GM19463 (cell line): Measurements from ENCODE around the gene METAP1D.
A peak's percentile ranks its signal among the peaks of the same experiment; 100 is the strongest.
"Not testable (repeated sequence)": the region's sequence is repeated elsewhere in the genome, so short reads cannot be mapped to it uniquely, and the experiment has no call there.

Source experiments
- ATAC-seq: cut with Tn5 transposase; IDR thresholded peaks from one replicate; pipeline ENCODE4 v1.9.1; 2021; ENCODE audit warnings: mild to moderate bottlenecking, moderate library complexity; ENCODE audit not compliant: unreplicated experiment

Gene METAP1D

DNA sequence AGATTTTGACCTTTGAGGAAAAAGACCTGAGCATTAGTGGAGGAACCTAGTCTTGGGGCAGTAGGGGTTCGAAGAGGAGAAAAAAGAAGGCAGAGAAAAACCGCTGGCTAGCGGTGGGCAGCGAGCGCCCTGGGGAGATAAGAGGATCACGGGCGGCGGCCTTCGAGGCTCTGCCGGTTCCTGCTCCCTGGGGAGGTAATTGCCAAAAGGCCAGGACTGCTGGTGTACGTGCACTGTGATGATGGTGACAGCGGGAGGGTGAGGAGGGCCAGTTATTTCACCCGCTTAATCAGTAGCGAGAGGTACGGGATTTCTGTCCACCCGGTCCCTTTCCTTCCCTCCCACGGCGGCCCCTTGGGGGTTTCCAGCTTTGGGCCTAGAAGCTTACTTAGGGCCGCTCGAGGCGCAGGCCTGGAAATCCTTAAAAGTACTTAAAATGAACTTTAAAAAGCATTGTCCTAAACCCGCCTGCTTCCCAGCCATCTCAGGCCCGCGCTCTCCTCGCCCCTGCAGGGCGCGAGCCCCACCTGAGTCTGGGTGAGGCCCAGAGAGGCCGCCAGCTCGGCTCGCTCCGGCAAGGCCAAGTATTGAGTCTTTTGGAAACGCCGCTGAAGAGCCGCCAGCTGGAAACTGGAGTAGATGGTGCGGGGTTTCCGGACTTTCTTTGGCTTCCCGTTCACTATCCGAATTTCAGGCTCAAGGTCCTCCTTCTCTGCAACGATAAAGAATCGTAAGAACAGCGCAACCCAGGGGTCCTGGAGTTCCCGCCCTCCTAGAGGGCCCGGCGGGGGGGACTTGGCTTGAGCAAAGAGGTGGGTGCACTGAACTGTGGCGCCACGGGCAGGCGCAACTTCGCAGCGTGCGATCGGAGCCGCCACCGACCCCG, 101.4 kb downstream of the METAP1D start:
- no peak for ATAC-seq

DNA sequence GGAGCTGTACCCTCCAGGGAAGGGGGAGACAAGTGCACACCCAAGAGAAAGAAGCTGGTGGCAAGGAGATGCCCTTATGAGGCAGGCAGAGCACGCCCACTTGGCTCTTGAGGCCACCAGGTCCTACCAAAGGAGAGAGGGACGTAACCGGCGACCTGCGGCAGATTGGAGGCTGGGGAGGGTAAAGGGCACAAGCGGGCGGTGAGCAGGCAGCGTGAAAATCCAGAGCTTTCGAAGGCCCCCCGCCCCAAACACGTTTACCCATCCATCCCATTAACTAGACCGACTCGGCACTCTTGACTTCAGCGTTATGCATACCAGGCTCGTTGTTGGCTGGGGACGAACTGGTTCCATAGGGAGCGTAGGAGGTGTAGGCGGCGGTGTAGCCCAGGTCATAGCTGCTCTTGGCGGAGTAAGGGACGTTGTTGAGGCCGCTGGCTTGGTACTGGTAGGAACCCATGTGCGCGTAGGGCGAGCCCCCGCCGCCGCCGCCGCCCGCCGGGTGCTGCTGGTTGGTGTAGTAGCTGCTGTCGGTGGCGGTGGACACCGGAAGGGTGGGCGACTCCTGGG, 102.2 kb downstream of the METAP1D start:
- no peak for ATAC-seq

DNA sequence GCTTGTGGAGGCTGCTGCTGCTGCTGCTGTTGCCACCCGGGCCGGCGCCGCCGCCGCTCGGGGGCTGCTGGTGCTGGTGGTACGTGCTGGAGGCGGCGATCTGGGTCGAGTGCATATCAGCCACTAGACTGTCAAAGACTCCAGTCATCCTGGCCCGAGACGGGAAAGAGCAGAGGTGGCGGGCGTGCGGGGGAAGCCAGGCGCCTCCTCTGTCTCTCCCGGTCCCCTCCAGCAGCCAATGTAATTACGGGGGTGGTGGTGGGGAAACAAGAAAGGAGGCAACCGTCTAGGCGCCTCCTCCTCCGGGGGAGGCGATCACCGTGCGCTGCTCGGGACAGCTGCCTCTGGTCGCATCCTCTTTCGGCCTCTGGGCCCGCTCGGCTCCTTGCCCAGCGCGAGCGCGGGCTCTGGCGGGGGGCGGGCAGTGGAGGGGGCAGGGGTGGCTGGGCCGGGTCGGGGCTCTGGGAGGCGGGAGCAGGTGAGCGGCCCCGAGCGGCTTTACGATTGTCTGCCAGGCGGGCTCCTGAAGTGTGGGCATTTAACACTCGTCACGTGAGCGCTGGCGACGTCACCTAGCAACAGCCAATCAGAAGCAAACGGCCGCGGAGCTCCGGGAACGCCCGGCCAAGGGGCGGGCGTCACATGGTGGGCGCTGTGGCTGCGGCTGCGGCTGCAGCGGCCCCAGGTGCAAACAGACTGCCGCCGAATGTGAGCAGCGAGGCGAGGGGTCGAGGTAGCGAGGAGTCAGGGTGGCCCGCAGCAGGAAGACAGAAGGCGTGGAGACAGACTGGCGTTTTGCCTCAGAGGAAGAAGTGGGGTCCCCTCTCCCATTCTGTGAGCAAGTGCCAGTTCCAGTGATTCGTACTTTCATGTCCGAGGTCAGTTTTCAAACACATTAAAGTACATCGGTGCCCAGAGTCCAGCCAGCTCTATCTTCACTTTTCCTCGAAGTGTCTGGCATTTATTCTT, 102.9 kb downstream of the METAP1D start, which contains the start of gene DLX2:
DLX2 (minus strand) TSS at position 510 of the 969 bp plus-strand sequence; CDS start at position 148, 362 bp downstream.
- peak; percentile 72 for ATAC-seq

DNA sequence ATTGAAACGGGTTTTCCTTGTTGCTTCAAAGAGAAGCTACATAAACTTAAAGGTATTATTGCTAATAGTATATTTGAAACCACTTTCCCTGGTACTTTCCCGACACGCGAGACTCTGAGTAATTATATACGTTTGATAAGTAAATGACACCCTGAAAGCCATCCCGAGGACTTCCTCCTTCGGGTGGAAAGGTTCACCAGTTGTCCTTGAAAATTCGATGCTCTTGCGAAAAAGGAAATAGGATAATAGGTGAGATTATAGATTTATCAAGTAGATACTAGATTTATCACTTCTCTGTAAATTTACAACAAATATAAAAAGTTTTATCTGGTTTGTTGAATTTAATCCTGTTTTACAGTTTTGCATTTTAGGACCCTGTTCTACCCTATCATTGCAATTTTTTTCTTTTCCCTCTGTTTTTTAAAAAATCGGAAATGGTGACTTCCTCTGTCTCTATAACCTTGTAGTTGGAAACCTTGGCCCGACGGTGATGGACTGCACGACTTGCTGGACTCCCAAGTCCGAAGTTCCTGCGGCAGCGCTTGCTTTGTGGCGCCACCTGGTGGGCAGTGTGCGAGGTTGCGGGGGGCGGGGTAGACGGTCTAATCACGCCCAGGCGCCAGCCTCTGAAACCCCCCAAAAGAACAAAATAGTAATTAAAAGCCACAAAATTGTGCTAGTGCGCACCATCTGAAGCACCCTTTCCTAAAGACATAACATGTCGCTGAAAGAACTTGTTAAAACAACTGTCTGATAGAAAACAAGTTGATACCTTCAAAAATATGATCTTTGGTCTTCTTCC, 103.9 kb downstream of the METAP1D start:
- ATAC-seq: no peak

DNA sequence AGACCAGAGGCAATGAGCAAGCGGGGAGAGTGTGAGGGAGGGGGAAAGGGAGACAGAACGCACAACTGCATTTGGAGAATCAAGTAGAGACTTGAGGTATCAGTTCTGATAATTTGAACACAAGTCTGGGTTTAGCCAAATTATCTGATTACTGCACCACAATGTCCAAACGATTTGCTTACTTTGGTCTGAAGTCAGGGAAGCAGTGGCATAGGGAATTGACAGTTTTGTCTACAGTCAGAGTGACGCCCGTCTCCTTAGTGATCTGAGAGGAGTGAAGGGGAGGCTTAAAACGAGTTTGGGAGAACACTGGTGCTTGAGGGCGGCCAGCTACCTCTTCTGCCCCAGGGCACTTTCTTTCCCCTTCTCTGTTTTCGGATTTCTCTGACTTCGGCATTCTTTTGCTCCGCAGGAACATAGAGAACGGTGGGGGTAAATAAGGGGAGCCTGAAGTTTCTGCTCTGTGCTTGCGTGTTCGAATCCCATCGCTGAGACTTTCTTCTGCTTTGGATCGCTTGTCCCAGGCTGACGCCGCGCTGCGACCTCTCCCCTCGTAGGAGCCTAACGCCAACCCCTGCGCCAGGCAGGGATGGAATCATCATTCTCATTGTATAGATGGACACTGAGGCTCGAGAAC, 105.8 kb downstream of the METAP1D start:
- no peak for ATAC-seq

DNA sequence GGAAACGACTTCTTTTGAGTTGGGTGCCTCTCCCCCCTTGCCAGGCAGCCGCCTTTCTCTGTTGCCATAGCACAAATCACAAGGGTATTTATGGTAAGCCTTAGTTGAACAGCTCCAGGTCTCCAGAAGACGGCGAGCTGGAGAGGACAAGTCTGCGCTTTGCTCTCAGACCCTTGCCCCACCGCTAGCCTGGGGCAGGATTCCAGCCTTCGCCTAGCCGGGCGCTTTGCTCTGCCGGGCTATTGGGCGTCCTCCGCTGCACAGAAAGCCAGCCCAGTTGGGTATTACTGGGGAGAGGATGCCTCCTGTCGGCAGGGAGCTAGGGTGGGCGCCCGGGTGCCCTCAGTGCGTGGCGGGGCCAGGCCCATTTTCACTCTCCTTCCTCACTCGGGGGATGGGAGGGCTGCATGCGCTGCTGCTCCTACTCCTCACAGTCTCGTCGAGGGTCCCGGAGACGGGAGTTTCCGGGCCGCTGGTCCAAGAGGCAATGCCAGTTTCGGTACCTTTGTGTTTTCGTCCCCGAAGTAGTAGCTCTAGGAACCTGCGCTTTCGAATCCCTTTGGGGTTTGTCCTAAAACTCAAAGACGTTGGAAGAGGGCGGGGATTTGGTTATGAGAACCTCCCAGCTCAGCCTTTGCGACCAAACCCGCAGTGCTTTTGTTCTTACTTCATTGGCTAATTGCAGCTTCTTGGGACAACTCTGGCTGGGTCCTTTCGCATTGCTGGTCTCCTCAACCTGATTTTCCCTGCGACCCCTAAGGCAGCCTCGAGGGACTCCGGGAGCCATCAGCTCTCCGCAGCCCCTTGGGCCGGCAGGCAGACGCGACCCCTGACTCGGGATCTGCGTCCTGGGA, 106.6 kb downstream of the METAP1D start:
- ATAC-seq: no peak

DNA sequence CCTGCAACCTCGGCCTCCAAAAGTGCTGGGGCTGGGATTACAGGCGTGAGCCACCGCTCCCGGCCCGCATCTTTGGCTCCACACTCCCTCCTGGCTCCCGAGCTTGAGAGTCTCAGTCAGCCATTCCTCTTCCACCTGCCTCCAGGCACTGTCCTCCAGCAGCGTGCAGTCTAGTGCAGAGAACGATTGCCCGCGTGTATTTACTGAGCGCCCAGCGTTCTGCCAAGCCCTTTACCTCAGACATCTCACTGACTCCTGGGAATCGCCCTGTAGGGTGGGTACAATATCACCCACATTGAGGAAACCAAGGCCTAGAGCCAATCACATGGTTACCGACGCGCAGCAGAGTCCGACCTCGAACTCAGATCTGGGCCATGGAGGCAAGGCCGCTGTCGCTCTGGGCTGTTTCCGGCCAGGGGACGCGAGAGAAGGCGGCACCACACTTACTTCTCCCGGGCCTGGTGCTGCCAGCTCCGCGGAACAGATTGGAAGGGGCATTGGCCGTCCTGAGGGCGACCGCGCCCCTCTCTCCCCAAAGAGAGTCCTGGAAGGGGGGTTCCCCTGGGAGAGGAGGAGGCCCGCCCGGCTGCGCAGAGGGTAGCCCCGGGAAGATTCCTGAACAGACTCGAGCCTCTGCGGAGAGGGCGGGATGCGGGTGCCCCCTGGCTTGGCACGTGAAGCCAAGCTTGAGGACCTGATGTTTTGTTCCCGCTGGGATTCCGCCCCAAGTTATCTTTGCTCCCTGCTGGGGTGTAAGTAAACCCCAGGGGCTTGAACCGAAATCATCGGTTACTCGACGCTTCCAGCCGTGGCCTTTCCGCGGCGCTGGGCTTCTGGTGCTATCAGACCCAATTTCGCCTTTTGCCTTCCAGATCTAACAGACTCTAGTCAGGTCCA, 108.2 kb downstream of the METAP1D start:
- ATAC-seq: no peak

DNA sequence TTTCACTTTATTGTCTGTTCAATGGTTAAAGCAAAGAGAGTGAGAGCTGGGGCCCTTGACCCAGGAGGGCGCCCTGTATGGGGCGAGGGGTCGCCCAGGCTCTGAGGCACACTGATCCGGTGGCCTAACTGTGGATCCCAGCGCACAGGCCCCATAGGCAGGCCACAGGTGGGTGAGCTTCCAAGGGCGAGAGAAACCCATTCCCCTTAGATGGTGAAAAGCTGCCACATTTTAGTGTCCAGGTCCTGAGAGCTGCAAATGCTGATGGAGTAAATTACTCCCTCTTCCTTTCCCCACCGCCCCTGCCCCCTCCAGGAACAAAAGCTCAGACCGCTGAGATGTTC, 108.8 kb downstream of the METAP1D start:
- ATAC-seq: no peak

DNA sequence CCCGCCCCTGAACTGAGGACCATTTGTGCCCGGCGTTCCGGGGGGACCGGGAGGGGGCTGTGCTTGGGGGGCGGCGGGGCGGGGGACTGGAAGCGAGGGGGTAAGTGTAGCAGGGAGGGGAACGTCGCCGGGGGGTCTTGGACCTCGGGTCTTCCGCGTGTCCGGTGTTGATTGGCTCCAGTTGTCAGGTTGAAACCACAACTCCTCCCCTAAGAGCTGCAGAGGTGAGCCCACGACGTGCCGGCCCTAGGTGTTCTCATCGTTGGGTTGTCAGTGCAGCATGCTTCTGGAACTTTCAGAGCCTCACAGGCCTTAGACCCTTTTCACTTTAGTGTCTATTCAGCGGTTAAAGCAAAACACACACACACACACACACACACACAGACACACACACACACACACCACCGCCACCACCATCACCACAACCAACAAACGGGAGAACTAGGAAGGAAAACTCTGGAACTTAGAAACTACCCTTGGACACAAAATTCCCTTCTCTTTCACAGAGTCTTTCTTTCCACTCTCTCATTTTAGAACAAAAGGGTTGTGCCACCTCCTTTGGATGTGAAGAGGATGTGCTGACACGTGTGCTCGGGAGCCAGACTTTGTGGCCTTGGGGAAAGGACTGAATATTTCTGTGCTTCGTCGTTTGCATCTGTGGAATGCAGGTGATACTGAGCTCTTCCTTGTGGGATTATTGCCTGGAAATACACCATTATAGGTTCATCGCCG, 109.7 kb downstream of the METAP1D start:
- no peak for ATAC-seq

DNA sequence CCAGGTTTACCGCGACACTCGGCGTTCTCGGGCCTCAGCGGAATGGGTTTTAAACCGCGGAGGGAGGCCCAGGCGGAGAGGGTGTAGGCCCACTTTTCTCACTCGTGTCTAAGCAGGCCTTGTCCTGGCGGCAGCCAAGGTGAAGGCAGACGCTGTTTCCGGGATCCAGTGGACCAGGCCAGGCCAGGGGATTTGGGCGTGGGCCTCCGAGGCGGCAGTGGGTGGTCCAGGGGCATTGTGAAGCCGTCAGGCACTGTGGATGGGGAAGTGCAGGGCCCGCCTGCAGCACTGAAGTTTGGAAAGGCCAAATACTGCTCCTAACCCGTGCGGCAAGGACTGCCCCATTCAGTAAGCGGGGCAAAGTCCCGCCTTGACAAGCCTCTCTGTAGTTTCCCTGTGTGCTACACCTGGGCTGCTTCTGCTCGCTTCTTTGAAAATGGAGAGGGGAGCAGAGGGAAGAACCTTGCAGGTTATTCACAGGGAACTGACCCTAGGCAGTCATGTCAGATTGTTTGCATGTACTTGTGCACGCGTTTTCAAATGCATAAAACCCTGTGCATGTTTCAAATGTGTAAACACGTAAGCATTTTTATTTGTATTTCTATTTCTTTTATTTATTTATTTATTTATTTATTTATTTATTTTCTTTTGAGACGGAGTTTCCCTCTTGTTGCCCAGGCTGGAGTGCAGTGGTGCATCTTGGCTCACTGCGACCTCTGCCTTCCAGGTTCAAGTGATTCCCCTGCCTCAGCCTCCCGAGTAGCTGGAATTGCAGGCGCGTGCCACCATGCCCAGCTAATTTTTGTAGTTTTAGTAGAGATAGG, 110.4 kb downstream of the METAP1D start:
- ATAC-seq: no peak

DNA sequence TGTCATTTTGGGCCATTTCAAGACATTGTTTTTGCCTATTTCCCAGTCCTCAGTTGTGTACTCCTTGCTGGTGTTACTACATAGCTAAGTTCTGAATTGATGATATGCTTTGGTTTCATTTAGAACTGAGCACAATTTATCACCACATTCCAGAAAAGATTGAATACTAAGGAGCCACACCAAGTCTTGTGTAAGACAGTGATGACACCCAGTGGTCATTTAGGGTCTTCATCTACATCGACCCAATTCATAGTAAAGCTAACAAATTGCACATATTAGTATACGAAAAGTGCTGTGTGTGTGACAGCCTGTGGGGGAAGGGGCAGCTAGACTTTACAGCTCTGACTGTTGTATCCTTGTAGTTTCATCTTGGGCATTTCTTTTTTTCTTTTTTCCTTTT, 113.9 kb downstream of the METAP1D start:
- ATAC-seq: no peak

DNA sequence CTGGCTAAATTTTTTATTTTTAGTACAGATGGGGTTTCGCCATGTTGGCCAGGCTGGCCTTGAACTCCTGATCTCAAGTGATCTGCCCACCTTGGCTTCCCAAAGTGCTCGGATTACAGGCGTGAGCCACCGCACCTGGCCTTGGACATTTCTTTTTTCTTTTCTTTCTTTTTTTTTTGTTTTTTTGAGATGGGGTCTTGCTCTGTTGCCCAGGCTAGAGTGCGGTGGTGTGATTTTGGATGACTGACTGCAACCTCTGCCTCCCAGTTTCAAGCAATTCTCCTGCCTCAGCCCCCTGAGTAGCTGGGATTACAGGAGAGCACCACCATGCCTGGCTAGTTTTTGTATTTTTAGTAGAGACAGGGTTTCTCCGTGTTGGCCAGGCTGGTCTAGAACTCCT, 114.4 kb downstream of the METAP1D start:
- ATAC-seq: not testable (repeated sequence)

DNA sequence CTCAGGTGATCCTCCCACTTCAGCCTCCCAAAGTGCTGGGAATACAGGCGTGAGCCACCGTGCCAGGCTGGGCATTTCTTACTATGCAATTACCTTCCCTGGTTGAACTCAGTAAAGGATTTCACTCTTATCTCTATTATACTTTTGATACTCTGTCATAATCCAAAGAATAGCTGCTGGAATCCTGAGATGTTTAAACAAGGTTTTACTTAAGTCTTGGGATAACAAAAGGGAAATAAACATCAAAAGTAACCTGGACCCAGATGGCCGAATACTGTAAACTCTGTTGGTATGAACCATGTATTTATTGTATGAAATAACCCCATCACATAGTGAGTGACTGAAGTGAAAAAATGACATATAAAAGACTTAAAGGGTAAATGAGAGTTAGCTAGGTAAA, 114.8 kb downstream of the METAP1D start:
- ATAC-seq: no peak

DNA sequence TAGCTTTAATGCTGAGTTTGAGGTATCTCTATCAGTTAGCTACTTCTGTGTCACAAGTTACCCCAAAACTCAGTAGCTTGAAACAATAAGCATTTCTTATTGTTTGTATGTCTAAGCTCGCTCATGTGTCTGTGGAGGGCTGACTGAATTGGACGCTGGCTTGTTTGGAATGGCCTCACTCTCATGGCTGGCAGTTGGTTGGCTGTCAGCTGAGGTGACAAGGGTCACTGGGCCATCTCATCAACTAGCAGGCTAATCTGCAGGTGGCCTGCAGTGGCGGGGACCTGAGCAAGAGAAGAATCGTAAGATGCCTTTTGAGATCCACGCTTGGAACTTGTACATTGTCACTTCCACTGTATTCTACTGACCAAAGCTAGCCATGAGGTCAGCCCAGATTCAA, 116.4 kb downstream of the METAP1D start:
- ATAC-seq: no peak

DNA sequence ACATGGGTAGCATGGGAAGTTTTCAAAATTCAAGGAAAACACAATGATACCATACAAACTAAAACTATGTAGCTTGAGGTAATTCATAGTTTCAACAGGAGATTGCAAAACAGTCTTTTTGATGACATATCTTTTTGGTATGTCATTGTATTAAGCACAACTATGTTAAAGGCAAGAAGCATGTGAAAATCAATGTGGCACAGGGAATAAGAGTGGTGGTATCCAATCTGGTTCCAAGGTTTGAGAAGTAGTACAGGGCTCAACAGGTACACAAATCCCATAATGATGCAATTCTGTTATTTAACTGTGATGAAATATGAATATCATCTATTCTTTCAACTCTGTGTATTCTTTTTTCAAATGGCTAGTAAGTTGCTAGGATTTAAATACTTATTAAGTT, 119.3 kb downstream of the METAP1D start:
- ATAC-seq: no peak

DNA sequence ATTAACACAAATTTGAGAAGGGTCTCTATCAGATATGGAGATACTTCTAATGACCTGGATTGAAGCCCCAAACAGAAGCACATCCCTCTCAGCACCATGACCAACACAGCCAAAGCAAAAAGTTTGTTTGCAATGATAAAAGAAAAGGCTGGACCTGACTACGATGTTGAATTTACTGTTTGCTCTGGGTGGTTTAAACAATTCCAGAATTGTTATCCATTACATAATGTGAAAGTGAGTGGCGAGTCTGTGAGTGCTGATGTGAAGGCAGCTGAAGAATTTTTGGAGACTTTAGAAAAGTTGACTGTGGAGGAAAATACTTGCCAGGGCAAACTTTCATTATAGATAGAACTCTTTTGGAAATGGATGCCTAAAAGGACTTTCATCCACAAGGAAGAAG, 120.4 kb downstream of the METAP1D start:
- ATAC-seq: no peak

DNA sequence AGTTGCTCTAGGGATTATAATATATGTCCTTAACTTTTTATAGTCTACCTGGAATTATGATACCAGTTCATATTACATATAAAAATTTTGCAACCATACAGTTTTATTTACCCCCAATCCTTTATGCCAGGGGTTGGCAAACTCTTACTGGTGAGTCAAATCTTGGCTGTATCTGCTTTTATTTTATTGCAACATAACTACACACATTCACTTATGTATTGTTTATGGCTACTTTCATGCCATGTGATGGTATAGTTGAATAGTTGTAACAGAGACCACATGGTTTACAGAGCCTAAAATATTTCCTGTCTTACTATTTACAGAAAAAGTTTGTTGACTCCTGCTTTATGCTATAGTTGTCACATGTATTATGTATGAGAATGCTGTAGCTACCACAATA, 128.7 kb downstream of the METAP1D start:
- no peak for ATAC-seq
